ENCODE results near the gene ABRACL. TPM values are rescaled to one million over a fixed set of nuclear protein-coding genes. Genes with fewer than 3 reads are reported as not detected.

ABRACL gene
- total RNA-seq, 1 donor from 2014 or later = 71.6 TPM

GRCh38 chr6:139062932-139063646, 34.5 kb downstream of the ABRACL start:
- Mint-ChIP-seq H3K4me3 (ENCODE audit: low read depth) (no peak overlapping the region), H3K9me3 (ENCODE audit: low read depth) (no peaks in the 10 kb centered on the region), H3K27me3 (peaks cover 8% of the 10 kb centered on the region), H3K4me1 (ENCODE audit: low read depth) (no peaks in the 10 kb centered on the region), H3K27ac (no peak overlapping the region), H3K36me3 (ENCODE audit: insufficient read depth) (no peaks in the 10 kb centered on the region)
- DNase-seq (ENCODE audit: low spot score, unreplicated experiment) = no peak
- no peak for TF ChIP-seq CTCF (IDR thresholded peaks at IDR 0.05; ENCODE audit: unreplicated experiment)

GRCh38 chr6:139064981-139065665, 36.6 kb downstream of the ABRACL start:
- no peaks in the 10 kb centered on the region for H3K36me3 Mint-ChIP-seq (ENCODE audit: insufficient read depth)
- no peak overlapping the region for H3K4me3 Mint-ChIP-seq (ENCODE audit: low read depth)
- H3K9me3 Mint-ChIP-seq (ENCODE audit: low read depth) = no peaks in the 10 kb centered on the region
- H3K4me1 Mint-ChIP-seq (ENCODE audit: low read depth) = no peaks in the 10 kb centered on the region
- H3K27me3 Mint-ChIP-seq = peaks cover 5% of the 10 kb centered on the region
- no peak overlapping the region for H3K27ac Mint-ChIP-seq
- no peak for TF ChIP-seq CTCF (IDR thresholded peaks at IDR 0.05; ENCODE audit: unreplicated experiment)
- no peak for DNase-seq (ENCODE audit: low spot score, unreplicated experiment)

- Mint-ChIP-seq H3K36me3 (ENCODE audit: insufficient read depth) (no peaks in the 10 kb centered on the region), H3K4me1 (ENCODE audit: low read depth) (no peaks in the 10 kb centered on the region)
Measured at GRCh38 chr6:139066080-139066479, 37.5 kb downstream of the ABRACL start.

GRCh38 chr6:139068846-139069245, 40.3 kb downstream of the ABRACL start:
- Mint-ChIP-seq H3K9me3 (ENCODE audit: low read depth) (peaks cover 3% of the 10 kb centered on the region), H3K27ac (no peak overlapping the region), H3K36me3 (ENCODE audit: insufficient read depth) (no peaks in the 10 kb centered on the region), H3K4me1 (ENCODE audit: low read depth) (no peaks in the 10 kb centered on the region), H3K4me3 (ENCODE audit: low read depth) (no peak overlapping the region), H3K27me3 (peaks cover 6% of the 10 kb centered on the region)
- TF ChIP-seq CTCF (IDR thresholded peaks at IDR 0.05; ENCODE audit: unreplicated experiment) = no peak
- DNase-seq (ENCODE audit: low spot score, unreplicated experiment) = no peak

More at GRCh38 chr6:139066080-139066479, 37.5 kb downstream of the ABRACL start:
- no peak for DNase-seq (ENCODE audit: low spot score, unreplicated experiment)
- H3K4me3 Mint-ChIP-seq (ENCODE audit: low read depth) = no peak overlapping the region
- peaks cover 10% of the 10 kb centered on the region for H3K27me3 Mint-ChIP-seq
- no peak for TF ChIP-seq CTCF (IDR thresholded peaks at IDR 0.05; ENCODE audit: unreplicated experiment)
- H3K9me3 Mint-ChIP-seq (ENCODE audit: low read depth) = no peaks in the 10 kb centered on the region
- no peak overlapping the region for H3K27ac Mint-ChIP-seq

GRCh38 chr6:139073118-139073517, 44.6 kb downstream of the ABRACL start:
- no peak for TF ChIP-seq CTCF (IDR thresholded peaks at IDR 0.05; ENCODE audit: unreplicated experiment)
- no peak overlapping the region for H3K27ac Mint-ChIP-seq
- H3K27me3 Mint-ChIP-seq = peaks cover 6% of the 10 kb centered on the region

More at GRCh38 chr6:139073118-139073517, 44.6 kb downstream of the ABRACL start:
- Mint-ChIP-seq H3K9me3 (ENCODE audit: low read depth) (peaks cover 3% of the 10 kb centered on the region), H3K4me1 (ENCODE audit: low read depth) (no peaks in the 10 kb centered on the region), H3K36me3 (ENCODE audit: insufficient read depth) (no peaks in the 10 kb centered on the region), H3K4me3 (ENCODE audit: low read depth) (no peak overlapping the region)
- no peak for DNase-seq (ENCODE audit: low spot score, unreplicated experiment)
